Left lung (tissue), 14 donors: Measurements from ENCODE around the gene ICAM3. TPM values are rescaled to one million over a fixed set of nuclear protein-coding genes. Genes with fewer than 3 reads are reported as not detected.
"Not testable (repeated sequence)": the region's sequence is repeated elsewhere in the genome, so short reads cannot be mapped to it uniquely, and the experiment has no call there.

Experiments used
- ATAC-seq: fragments of 200-7000 bp; cut with Tn5 transposase; one replicate; pipeline ENCODE4 v1.9.1; 2020; ENCODE audit warnings: moderate library complexity
- DNase-seq, 4 donors: peaks; one replicate each; pipeline ENCODE4 v3.0.0-alpha.2; 2013 to 2020
- H3K27ac ChIP-seq, 2 donors: fragments of 200-600 bp; sonication (generic) in 1 of 2; one replicate each; pipeline versions ENCODE4 v1.5.0 to v1.8.0; 2020 to 2021
- H3K27me3 ChIP-seq, 2 donors: fragments of 200-600 bp; sonication (generic) in 1 of 2; one replicate each; pipeline versions ENCODE4 v1.5.0 to v1.8.0; 2020 to 2021
- H3K36me3 ChIP-seq, 2 donors: fragments of 200-600 bp; sonication (generic) in 1 of 2; one replicate each; pipeline versions ENCODE4 v1.5.0 to v1.8.0; 2020 to 2021
- H3K4me1 ChIP-seq, 2 donors: fragments of 200-600 bp; one replicate each; pipeline ENCODE4 v1.8.0; 2021
- H3K4me3 ChIP-seq, 2 donors: fragments of 200-600 bp; sonication (generic) in 1 of 2; one replicate each; pipeline versions ENCODE4 v1.5.0 to v1.8.0; 2020 to 2021; ENCODE audit warnings: mild to moderate bottlenecking in 1 of 2
- H3K9me3 ChIP-seq, 2 donors: fragments of 200-600 bp; sonication (generic) in 1 of 2; one replicate each; pipeline versions ENCODE4 v1.5.0 to v1.8.0; 2020 to 2021
- CTCF ChIP-seq, 2 donors: fragments of 200-600 bp; sonication (generic) in 1 of 2; IDR thresholded peaks; one replicate each; pipeline versions ENCODE4 v1.5.0 to v1.8.0; 2021; ENCODE audit warnings: antibody characterized with exemption in 2 of 2
- intact Hi-C, 2 donors: fragments of 100-400 bp; cut with DNase I; formaldehyde crosslinking; loops; one replicate each; pipeline versions ENCODE4 v1.11.2 to v1.14.2; 2022
- long read RNA-seq, 12 donors: library from polyadenylated mRNA in 2 of 12; unstranded in 2 of 12; transcript quantifications; one replicate each; pipeline ENCODE4 v2.0.0 and lab custom pipeline, GENCODE V29; 2019 to 2026
- polyA plus RNA-seq, 6 donors: library from polyadenylated mRNA; unstranded; fragments of 120-200 nt; gene quantifications; one replicate each; pipeline ENCODE4 v1.2.1, GENCODE V29; 2013; ENCODE audit not compliant: insufficient read length in 6 of 6
- total RNA-seq, 2 donors: library from RNA; stranded (reverse); fragmentation: NEBNext Ultra II Directional; extraction: Animal tissue kit (Norgen Biotek cat#: 25700); gene quantifications; one replicate each; pipeline ENCODE4 v1.2.1, GENCODE V29; 2021
- donor health status: DM: no; HTN: yes; CAD: no.
- donor health status: DM: no; HTN: no; CAD: no.

Gene ICAM3
- total RNA-seq (10 to 100 TPM; 17.3 to 44.8 TPM), polyA plus RNA-seq (10 to 100 TPM in 5 of 6 donors, 1 to 10 TPM in 1; 8.8 to 16.4 (median 11.3) TPM)
- long read RNA-seq, donor 1, partial matches to known transcripts, result 7 of 7 reads
- long read RNA-seq, donor 1, other reads (novel, unspliced or antisense), result 0 of 7 reads
- long read RNA-seq, donor 2, result 0 reads
- long read RNA-seq, donor 3, result 0 reads
- long read RNA-seq, donor 4, transcript ICAM3-201 (7 exons, 1,934 nt), result major isoform, 5 of 15 reads
- long read RNA-seq, donor 4, partial matches to known transcripts, result 10 of 15 reads
- long read RNA-seq, donor 4, other reads (novel, unspliced or antisense), result 0 of 15 reads
- long read RNA-seq, donor 5, partial matches to known transcripts, result 7 of 8 reads
- long read RNA-seq, donor 5, other reads (novel, unspliced or antisense), result 0 of 8 reads
- long read RNA-seq, donor 6, result 0 reads
- long read RNA-seq, donor 7, partial matches to known transcripts, result 6 of 8 reads
- long read RNA-seq, donor 7, other reads (novel, unspliced or antisense), result 0 of 8 reads
- long read RNA-seq, donor 8, partial matches to known transcripts, result 0 of 1 reads
- long read RNA-seq, donor 8, other reads (novel, unspliced or antisense), result 0 of 1 reads
- long read RNA-seq, donor 9, result 0 reads
- long read RNA-seq, donor 10, transcript ICAM3-201 (7 exons, 1,934 nt), result major isoform, 18 of 41 reads
- long read RNA-seq, donor 10, partial matches to known transcripts, result 18 of 41 reads
- long read RNA-seq, donor 10, other reads (novel, unspliced or antisense), result 5 of 41 reads
- long read RNA-seq, donor 11, result 0 reads
- long read RNA-seq, donor 12, partial matches to known transcripts, result 0 of 1 reads
- long read RNA-seq, donor 12, other reads (novel, unspliced or antisense), result 0 of 1 reads

- no peak for TF ChIP-seq CTCF (IDR thresholded peaks at IDR 0.05)
- peak within 1 kb of the TSS in 1 of 2 donors; percentile 81 for H3K27ac ChIP-seq
- intact Hi-C loops, result no loop called here
- DNase-seq (peak in 2 of 4 donors; percentile 70 to 94), ATAC-seq (no peak)
- peaks cover 0 to 9% of the 10 kb centered on the region in 2 donors for H3K36me3 ChIP-seq
- H3K4me1 ChIP-seq, result peaks cover 0 to 48% of the 10 kb centered on the region in 2 donors
- no peaks in the 10 kb centered on the region for H3K27me3 ChIP-seq
- H3K4me3 ChIP-seq, result peak within 1 kb of the TSS in 1 of 2 donors; percentile 41
- H3K9me3 ChIP-seq, result no peaks in the 10 kb centered on the region
These were observed at the start of gene ICAM3 for GRCh38 chr19:10339380-10339960. ICAM3 (minus strand) TSS chr19:10339624; CDS start chr19:10339614, 10 bp downstream.

GRCh38 chr19:10388957-10389356 lies 49.5 kb upstream of the ICAM3 start:
- peaks cover 0 to 38% of the 10 kb centered on the region in 2 donors for H3K36me3 ChIP-seq
- H3K9me3 ChIP-seq, result no peaks in the 10 kb centered on the region
- DNase-seq, result peak; percentile 77 to 89 (median 84)
- H3K27ac ChIP-seq, result no peak overlapping the region
- no peaks in the 10 kb centered on the region for H3K27me3 ChIP-seq
- ATAC-seq, result peak; percentile 84
- intact Hi-C loops, result no loop called here
- TF ChIP-seq CTCF (IDR thresholded peaks at IDR 0.05), result peak; percentile 78 to 95
- no peak overlapping the region for H3K4me3 ChIP-seq
- H3K4me1 ChIP-seq, result peaks cover 5 to 21% of the 10 kb centered on the region in 2 donors

GRCh38 chr19:10384580-10384979 lies 45.2 kb upstream of the ICAM3 start:
- H3K36me3 ChIP-seq, result no peaks in the 10 kb centered on the region
- DNase-seq, result no peak

GRCh38 chr19:10383223-10383499 lies 43.7 kb upstream of the ICAM3 start:
- H3K27ac ChIP-seq, result peak overlapping the region in 1 of 2 donors; percentile 24
- not testable (repeated sequence) for H3K4me3 ChIP-seq, H3K36me3 ChIP-seq, H3K9me3 ChIP-seq, DNase-seq, ATAC-seq, H3K27me3 ChIP-seq
- H3K4me1 ChIP-seq, result peaks cover 0 to 44% of the 10 kb centered on the region in 2 donors
- intact Hi-C loops, result loop anchor here in 1 of 2 donors (5.0 kb wide), 1 partner anchor 126 kb away; no protein-coding TSS in a partner anchor

More at GRCh38 chr19:10384580-10384979, 45.2 kb upstream of the ICAM3 start:
- ATAC-seq, result no peak
- H3K4me3 ChIP-seq, result no peak overlapping the region
- H3K27ac ChIP-seq, result no peak overlapping the region
- intact Hi-C loops, result loop anchor here in 1 of 2 donors (5.0 kb wide), 1 partner anchor 127 kb away; no protein-coding TSS in a partner anchor
- H3K4me1 ChIP-seq, result peaks cover 5 to 41% of the 10 kb centered on the region in 2 donors
- no peak for TF ChIP-seq CTCF (IDR thresholded peaks at IDR 0.05)
- H3K9me3 ChIP-seq, result no peaks in the 10 kb centered on the region
- H3K27me3 ChIP-seq, result no peaks in the 10 kb centered on the region

GRCh38 chr19:10380313-10381102 lies 41.1 kb upstream of the ICAM3 start, which contains the start of gene TYK2:
TYK2 (minus strand) TSS chr19:10380572; CDS start chr19:10378406, 2,166 bp downstream.
- intact Hi-C loops, result loop anchor here in 1 of 2 donors (5.0 kb wide), 1 partner anchor 123 kb away; no protein-coding TSS in a partner anchor
- peak; percentile 98 for ATAC-seq
- Histone ChIP-seq H3K27me3 (no peaks in the 10 kb centered on the region), H3K9me3 (no peaks in the 10 kb centered on the region), H3K36me3 (peaks cover 0 to 21% of the 10 kb centered on the region in 2 donors), H3K27ac (peak within 1 kb of the TSS; percentile 76 to 95), H3K4me1 (peaks cover 0 to 46% of the 10 kb centered on the region in 2 donors), H3K4me3 (peak within 1 kb of the TSS; percentile 82 to 88)
- TF ChIP-seq CTCF (IDR thresholded peaks at IDR 0.05), result no peak
- DNase-seq, result peak; percentile 97 to 99 (median 98)
